22Rv1 (cell line): ENCODE data around the gene ZFP1.

Experiments
- ZFX ChIP-seq: fragments of 450-650 bp; IDR thresholded peaks from 2 replicates; pipeline ENCODE4 v1.6.1; 2017; ENCODE audit warnings: antibody characterized with exemption, borderline replicate concordance
- TF ChIP-seq, protein P1 (sequence below): fragments of 450-650 bp; IDR thresholded peaks from 2 replicates; pipeline ENCODE4 v1.5.1; 2017; ENCODE audit warnings: mild to moderate bottlenecking

DNA sequence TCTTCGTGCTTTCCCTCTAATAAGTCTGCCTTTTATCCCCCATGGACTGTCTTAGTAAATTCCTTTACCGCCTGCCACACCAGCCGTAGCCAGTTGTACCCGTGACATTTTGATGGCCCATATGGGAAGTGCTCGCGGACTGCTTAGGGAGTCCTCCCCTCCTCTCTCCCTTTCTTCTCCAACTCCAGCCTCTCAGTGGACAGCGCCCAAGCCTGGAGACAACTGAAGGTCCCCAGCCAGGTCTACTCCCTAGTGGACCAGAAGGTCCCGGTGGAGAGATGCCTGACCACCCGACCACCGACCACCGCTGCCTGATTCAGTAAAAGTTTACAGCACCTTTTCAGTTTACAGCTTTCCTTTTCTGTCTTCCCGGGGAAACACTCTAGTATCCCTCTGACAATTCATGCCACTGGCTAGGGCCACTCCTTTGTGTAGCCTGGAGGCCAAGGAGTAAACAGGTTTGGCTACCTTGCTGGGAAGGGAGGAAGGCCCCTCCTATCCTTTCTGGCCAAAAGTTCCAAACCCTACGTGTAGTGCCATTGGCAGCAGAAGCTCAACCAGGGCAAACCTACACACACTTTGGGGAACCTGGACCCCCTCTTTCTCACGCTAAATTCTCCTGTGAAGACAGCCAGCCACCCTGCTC is 40.6 kb downstream of the ZFP1 start:
- TF ChIP-seq, protein P1, sequence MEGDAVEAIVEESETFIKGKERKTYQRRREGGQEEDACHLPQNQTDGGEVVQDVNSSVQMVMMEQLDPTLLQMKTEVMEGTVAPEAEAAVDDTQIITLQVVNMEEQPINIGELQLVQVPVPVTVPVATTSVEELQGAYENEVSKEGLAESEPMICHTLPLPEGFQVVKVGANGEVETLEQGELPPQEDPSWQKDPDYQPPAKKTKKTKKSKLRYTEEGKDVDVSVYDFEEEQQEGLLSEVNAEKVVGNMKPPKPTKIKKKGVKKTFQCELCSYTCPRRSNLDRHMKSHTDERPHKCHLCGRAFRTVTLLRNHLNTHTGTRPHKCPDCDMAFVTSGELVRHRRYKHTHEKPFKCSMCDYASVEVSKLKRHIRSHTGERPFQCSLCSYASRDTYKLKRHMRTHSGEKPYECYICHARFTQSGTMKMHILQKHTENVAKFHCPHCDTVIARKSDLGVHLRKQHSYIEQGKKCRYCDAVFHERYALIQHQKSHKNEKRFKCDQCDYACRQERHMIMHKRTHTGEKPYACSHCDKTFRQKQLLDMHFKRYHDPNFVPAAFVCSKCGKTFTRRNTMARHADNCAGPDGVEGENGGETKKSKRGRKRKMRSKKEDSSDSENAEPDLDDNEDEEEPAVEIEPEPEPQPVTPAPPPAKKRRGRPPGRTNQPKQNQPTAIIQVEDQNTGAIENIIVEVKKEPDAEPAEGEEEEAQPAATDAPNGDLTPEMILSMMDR = no peak
- TF ChIP-seq ZFX = no peak
